HEK293T (cell line): ENCODE results near the gene VAMP2.

Source experiments
- CTBP1 ChIP-seq: fragments of 450-650 bp; IDR thresholded peaks from 2 replicates; pipeline ENCODE4 v1.6.1; 2016; ENCODE audit warnings: borderline replicate concordance
- FOXK2 ChIP-seq: fragments of 450-650 bp; IDR thresholded peaks from 2 replicates; pipeline ENCODE4 v1.6.1; 2016; ENCODE audit warnings: mild to moderate bottlenecking
- FOXM1 ChIP-seq: fragments of 450-650 bp; IDR thresholded peaks from 2 replicates; pipeline ENCODE4 v1.6.1; 2017; ENCODE audit warnings: mild to moderate bottlenecking, borderline replicate concordance
- HDGF ChIP-seq: fragments of 450-650 bp; IDR thresholded peaks from 2 replicates; pipeline ENCODE4 v1.6.1; 2017; ENCODE audit warnings: antibody characterized with exemption, borderline replicate concordance
- LEF1 ChIP-seq: fragments of 450-650 bp; IDR thresholded peaks from 2 replicates; pipeline ENCODE4 v1.6.1; 2017; ENCODE audit warnings: mild to moderate bottlenecking, borderline replicate concordance
- SP1 ChIP-seq: fragments of 450-650 bp; IDR thresholded peaks from 2 replicates; pipeline ENCODE4 v1.6.1; 2017

DNA sequence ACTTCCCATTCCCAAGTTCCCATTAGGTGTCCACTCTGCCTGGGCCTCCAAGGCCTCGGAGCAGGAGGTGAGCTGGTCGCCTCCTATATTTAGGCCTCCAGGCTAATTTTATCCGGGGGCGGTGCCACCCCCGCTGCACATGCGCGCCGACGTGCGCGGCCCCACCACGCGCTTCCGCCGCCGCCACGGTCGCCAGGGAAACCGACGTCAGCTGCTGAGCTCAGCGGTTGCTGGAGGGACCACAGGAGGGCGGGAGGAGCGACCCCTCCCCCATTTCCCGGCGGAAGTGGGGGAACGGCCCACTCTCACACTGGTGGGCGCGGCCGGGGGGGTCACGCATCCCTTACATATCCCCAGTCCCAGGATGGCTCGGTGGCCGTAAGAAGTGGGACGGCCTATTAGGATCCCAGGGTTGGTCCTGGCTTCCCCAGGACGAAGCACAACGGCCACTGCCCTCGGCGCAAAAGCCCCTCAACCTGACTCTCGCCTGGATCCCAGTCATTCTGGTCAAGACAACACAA lies 11.6 kb downstream of the VAMP2 start:
- TF ChIP-seq HDGF: no peak
- TF ChIP-seq SP1: no peak
- no peak for TF ChIP-seq FOXK2
- no peak for TF ChIP-seq CTBP1
- peak; percentile 60; the same call in 1 of the 2 replicates for TF ChIP-seq FOXM1
- TF ChIP-seq LEF1: no peak
